HG03095 (cell line): ENCODE results near the gene C1QTNF5.

Experiments
- ATAC-seq: cut with Tn5 transposase; IDR thresholded peaks from one replicate; pipeline ENCODE4 v1.9.1; 2021; ENCODE audit warnings: moderate library complexity; ENCODE audit not compliant: unreplicated experiment

Gene C1QTNF5

DNA sequence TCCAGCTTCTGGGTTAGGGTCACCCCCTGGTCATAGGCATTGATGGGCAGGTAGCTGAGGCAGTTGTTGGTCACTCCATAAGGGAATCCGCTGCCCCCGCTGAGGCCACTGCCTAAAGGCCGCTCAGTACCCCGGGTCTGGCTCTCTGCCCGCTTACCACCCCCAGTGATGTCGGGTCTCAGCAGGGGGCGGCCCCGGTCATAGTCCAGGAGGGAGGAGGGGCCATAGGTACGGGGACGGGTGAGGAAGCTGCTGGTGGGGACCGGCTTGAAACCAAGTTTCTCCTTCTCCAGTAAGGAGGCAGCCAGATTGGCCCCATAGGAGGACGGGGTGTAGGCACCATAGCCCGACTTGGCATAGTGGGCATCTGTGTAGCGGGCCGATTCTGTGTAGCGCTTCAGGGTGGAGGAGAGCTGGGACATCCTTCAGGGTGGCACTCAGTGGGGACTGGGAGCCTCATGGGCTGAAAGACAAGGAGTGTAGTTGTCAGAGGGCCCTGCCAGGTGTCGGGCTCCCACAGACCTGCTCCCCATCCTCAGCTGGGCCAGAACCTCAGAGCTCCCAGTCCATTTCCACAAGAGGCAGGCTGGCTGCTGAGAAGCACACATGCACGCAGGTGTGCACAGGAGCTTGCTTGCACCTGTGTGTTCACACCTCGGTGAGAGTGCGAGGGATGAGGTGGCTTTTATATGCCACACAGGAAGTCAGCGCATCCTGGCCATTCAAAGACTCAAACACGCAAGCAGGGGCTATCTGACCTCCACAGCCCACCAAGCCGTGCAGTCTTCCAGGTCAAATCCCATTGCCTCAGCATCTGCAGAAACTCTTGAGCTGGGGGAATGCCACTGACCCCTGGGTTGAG is 32.6 kb upstream of the C1QTNF5 start:
- ATAC-seq: no peak

DNA sequence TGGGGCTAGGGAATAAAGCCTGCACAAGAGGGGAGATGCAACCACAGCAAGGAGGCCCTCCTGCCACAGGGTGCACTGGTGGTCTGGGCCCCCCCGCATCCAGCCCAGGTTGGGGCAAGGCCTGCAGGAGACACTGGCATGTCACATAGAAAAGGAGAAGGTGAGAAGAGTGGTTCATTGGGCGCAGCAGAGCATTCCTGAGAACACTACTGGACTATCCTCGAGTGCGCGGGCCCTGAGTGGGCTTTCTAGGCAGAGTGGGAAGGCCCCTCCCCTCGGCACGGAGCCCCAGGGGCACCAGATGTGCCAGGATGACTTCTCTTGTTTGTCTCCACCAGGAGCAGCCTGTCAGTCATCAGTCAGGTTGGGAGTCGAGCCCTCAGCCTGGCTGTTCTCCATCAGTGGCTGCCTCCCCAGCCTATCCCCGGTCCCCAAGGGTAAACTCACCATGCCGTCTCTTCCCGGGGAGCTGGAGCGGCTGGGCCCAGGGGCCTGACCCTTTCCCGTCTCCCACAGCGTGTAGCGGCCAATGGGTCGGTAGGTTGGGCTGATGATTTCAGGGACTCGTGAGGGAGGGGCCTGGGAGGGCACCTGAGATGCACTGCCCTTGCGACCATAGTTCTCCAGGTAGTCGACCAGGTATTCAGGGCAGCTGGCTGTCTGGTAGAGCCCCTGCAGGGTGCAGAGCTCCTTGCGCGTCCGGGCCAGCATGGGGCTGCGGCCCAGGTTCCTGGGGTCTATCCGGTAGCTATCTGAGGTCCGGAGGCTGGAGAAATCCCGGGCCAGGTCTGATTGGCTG is 31.8 kb upstream of the C1QTNF5 start:
- no peak for ATAC-seq

- no peak for ATAC-seq
These were observed 31.1 kb upstream of the C1QTNF5 start for GRCh38 chr11:119371778-119372182.

- ATAC-seq: no peak
These were observed 30.5 kb upstream of the C1QTNF5 start for GRCh38 chr11:119371067-119371601.

DNA sequence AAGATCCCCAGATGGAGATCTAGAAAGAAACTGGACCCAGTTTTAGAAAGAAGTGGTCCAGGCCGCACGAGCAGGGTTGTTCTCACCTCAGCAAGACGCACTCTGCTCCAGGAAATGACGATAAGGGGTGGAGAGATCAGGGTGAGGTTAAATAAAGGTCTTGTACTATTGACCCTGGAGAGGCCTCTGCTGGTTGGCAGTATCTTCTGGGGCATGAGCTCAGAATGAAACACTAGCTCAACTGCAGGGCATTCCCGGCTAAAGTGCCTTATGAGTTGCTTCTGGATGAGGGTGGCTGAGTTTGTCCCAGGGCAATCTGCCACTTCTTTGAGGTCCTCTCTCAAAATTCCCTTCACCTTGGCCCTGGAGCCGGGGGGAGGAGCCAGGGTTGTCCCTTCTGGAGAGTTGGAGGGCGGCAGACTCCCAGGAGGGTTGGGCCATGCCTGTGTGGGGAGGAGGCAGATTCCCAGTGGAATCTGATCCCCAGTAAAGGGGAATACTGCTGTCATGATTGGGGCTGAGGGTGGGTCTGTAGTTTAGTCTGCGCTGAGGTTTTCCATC is 29.9 kb upstream of the C1QTNF5 start:
- no peak for ATAC-seq

DNA sequence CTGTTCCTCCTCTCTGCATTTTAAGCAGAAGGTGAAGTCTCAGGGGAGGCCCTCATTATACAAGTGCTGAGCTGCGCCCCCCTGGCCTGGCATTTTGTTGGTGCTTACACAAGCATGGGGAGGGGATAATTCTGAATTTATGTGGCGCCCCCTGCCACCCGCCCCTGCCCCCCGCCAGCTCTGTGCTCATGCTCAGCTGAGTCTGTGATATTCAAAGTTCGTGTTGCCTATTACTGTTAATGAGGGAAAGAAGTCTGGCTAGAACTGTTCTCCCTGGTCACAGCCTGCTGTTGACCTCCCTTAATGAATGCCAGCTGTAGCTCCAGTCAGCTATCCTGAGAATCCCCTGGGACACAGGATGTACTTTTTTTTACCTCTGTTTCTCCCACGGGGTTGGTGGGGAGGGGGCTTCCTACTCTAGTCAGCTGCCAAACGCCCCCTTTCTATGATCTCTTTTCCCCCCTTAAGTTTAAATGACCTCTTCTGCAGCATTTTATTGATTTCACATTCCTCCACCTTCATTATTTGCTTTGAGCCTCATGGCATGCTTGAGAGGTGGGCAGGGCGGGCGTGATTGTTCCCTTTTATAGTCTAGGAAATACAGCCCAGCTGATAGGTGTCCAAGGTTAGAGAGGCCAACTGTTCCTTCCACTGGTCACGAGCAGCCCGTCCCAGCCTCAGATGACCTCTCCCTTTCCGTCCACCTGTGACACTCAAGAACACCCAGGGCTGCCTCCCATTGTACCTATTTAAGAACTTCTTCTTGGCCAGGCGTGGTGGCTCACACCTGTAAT is 28.6 kb upstream of the C1QTNF5 start:
- no peak for ATAC-seq

- ATAC-seq: no peak
These were observed 27.7 kb upstream of the C1QTNF5 start for GRCh38 chr11:119368121-119369034.

GRCh38 chr11:119367661-119368120 is 27.0 kb upstream of the C1QTNF5 start:
- no peak for ATAC-seq

GRCh38 chr11:119366690-119367620 is 26.3 kb upstream of the C1QTNF5 start:
- ATAC-seq: no peak

DNA sequence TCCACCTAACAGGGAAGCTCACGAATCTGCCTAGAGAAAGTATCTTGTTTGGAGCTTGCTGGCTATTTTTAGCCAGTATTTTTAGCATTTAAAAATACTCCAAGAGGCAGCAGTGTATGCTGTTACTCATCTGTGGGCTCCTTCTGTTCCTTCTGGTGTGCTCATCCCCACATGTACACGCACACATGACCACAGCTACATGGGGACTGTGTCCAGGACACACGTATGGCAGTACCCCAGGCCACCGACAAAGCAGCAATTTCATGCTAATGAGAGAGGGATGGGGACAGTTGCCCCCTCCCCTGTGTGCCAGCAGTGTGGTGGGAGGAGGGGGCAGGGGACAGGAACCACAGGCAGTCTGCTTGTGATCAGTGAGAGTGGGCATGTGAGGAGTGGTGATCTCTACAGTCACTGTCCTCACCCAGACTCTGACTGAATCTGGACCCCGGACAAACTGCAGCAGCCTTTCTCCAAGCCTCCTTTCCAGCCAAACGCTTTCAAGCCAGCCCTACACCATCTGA is 24.4 kb upstream of the C1QTNF5 start:
- ATAC-seq: no peak

DNA sequence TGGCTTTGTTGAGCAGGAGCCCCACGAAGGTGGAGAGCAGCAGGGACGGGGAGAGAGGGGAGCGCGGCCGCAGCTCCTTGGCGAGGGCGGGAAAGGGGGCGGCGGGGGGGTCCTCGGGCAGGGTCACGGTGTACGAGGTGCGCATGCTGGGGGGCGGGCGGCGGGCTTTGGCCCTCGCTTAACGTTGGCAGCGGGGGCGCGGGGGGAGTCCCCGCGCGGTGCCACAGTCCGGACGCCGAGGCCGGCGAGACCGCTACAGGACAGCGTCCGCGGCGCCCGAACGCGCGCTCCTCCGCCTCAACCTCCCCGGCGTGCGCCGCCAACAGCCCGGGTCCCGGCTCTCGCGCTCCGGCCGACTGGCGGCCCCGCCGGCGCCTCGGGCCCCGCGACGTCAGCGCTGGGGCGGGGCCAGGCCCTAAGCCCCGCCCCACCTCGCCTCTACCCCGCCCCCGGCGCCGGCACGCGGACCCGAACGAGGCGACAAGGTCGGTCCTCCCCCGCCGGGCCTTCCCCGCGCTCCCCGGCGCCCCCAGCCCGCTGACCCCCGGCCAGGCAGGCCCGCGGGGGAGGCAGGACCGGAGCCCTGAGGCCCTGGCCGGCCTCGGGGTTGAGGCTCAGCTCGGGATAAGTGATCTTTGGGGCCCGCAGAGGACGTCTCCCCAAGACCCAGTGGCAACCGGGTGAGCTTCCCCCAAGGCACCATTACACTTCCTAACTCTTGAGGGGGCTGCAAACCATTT is 23.3 kb upstream of the C1QTNF5 start:
- no peak for ATAC-seq

DNA sequence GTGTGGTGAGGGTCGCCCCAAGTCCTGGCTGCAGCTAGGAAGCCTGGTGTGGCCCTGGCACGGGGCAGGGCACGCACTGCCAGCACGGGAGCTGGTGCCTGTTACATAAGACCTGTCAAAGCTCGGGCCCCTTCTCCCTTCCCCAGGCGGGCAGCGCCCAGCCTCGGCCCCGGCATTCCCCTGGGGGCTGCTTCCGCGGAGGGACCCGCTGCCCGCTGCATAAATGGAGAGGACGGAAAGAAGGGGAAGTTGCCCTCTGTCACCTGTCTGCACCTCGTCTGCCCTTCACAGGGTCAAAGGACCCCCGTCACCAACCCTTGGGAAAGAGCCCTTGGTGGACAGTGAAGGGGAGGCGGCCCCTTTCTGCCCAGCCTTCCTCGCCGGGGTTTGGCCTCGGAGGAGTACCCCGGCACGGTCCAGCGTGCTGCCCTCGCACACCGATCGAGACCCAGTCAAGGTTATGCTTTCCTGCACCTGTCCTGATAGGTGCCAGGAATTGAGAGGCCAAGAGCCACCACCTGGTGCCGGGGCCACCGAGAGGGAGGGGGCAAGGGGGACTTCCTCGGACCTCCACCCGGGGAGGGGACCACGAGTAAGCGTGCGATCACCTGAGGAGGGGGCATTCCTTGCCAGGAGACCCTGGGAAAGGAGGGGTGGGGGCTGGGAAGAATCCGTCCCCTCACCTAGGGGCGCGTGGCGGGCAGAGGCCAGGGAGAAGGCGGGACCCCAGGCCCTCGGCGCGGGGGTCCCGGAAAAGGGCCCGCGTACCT is 22.6 kb upstream of the C1QTNF5 start:
- ATAC-seq: no peak

- no peak for ATAC-seq
These were observed 22.0 kb upstream of the C1QTNF5 start for GRCh38 chr11:119362741-119363080.

GRCh38 chr11:119361941-119362725 is 21.4 kb upstream of the C1QTNF5 start:
- ATAC-seq: no peak

DNA sequence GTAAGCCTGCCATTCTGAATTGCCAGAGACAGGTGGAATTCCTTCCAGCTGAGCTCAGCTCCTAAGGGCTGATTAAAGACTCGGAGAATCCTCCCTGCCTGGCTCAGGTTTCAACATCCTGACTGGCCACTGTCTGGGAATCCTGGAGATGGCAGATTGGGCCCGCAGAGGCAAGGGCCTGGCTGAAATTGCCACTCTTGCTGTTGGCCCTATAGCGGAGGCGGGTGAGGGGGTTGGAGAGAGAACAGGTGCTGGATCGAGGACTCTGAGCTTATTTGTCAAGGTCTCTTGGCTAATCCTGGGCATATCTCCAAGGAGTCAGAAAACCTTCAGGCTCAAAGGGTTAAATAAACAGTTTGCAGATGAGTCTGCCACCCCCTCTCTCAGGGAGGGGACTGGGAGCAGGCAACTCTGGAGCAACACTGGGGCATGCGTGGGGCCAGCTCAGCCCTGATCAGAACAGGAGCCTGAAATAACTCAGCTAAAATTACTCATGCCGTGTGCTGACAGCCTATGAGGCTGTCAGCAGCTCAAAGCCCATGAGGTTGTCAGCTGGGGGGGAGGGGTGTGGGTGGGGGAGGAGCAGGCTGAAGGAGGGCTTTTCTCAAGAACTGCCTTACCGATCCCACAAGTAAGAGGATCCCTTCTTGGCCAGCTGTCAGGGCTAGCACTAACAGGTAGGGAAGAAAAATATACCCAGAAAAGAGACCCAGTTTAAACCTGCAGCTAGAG is 20.5 kb upstream of the C1QTNF5 start:
- no peak for ATAC-seq
